GM21576 (cell line): ENCODE data around the gene SLC27A1.
"Not testable (repeated sequence)": the region's sequence is repeated elsewhere in the genome, so short reads cannot be mapped to it uniquely, and the experiment has no call there.

Source experiments
- ATAC-seq: cut with Tn5 transposase; IDR thresholded peaks from one replicate; pipeline ENCODE4 v1.9.1; 2021; ENCODE audit warnings: mild to moderate bottlenecking, moderate library complexity; ENCODE audit not compliant: unreplicated experiment

SLC27A1 gene

DNA sequence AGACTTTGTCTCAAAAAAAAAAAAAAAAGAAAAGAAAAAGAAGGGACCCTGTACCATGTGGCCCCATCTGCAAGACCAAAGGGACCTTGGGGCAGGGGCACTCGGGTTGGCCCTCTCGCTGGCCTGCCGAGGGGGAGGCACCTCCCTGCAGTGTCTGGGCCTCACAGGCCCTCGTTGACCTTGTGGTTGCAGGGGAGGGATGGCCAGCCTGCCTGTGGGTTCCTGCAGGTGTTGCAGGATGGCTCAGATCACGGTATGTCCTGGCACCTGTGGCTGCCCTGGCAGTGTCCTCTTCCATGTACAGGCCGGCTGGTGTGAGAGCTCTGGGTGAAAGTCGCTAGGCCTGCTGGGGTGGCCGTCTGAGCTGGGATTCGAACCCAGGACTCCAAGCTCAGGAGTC lies 36.4 kb downstream of the SLC27A1 start:
- ATAC-seq: no peak

DNA sequence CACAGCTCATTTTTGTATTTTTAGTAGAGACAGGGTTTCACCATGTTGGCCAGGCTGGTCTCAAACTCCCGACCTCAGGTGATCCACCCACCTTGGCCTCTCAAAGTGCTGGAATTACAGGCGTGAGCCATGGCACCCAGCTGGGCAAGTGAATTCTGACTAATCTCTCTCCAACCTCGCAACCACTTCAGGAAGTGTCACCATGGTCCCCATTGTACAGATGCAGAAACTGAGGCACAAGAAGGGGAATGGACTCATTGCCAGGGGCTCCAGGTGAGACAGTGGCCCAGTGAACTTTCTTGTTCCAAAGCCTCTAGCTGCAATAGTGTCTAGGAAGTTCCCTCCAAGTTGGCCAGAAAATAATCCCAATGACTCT lies 38.2 kb downstream of the SLC27A1 start:
- not testable (repeated sequence) for ATAC-seq

DNA sequence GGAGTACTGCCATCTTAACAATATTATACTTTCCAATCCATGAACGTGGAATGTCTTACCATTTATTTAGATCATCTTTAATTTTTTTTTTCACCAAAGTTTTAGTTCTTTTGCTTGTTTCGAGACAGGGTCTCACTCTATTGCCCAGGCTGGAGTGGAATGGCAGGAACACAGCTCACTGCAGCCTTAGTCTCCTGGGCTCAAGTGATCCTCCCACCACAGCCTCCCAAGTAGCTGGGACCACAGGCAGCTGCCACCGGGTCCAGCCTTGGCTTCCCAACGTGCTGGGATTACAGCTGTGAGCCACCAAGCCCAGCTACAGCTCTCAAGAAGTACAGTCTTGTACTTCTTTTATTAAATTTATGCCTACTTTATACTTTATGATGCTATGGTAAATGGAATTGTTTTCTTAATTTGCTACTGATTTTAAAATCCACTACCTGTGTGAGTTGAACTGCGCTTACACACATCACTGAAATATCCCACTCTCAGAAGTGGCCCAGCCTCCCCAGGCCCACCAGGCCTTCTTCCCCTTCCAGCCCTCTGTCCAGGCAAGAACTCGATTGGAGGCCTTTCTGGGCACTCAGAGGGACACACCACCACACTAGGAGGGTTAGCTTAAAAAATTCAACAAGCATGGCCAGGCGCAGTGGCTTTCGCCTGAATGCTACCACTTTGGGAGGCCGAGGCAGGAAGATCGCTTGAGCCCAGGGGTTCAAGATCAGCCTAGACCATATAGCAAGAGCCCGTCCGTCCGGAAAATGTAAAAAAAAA lies 40.1 kb downstream of the SLC27A1 start:
- ATAC-seq: no peak

DNA sequence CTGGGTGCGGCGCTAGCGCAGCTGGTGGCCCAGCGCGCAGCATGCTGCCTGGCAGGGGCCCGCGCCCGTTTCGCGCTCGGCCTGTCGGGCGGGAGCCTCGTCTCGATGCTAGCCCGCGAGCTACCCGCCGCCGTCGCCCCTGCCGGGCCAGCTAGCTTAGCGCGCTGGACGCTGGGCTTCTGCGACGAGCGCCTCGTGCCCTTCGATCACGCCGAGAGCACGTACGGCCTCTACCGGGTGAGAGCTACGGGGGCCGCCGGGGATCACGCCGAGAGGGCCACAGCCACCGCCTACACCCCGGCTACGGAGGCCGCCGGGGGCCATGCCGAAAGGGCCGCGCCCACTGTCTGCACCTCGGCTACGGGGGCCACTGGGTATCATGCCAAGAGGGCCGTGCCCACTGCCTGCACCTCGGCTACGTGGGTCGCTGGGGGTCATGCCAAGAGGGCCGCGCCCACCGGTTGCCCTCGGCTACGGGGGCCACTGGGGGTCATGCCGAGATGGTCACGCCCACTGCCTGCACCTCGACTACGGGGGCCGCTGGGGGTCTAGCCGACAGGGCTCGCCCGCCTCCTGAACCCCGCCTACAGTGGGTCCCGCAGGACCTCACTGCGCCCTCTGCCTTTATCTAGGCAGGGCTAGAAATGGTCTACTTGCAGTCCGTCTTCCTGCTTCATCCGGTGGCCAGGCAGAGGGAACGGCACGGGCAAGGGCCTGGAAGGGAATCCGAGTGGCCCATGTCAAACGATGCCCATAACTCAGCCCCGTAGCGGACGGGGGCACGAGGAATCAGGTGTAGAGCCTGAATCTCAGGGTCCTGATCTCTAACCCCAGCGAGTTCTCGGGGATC lies 41.6 kb downstream of the SLC27A1 start:
- ATAC-seq: peak; percentile 62

DNA sequence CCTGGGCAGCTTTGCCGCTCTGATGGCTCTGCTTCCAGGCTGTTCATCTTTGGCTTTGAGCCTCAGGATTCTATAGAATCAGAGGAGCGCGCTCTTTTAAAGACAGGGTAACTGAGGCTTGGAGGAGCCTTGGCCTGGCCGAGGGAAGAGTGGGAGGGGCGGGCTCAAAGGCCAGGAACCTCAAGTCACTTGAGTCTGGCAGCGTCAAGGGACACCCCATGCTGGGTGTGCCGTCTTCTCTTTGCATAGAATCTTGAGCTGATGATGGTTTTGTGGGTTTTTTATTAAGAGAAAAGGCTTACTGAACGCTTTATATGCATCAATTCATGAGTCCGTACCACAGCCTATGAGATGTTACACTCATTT lies 42.2 kb downstream of the SLC27A1 start:
- no peak for ATAC-seq

DNA sequence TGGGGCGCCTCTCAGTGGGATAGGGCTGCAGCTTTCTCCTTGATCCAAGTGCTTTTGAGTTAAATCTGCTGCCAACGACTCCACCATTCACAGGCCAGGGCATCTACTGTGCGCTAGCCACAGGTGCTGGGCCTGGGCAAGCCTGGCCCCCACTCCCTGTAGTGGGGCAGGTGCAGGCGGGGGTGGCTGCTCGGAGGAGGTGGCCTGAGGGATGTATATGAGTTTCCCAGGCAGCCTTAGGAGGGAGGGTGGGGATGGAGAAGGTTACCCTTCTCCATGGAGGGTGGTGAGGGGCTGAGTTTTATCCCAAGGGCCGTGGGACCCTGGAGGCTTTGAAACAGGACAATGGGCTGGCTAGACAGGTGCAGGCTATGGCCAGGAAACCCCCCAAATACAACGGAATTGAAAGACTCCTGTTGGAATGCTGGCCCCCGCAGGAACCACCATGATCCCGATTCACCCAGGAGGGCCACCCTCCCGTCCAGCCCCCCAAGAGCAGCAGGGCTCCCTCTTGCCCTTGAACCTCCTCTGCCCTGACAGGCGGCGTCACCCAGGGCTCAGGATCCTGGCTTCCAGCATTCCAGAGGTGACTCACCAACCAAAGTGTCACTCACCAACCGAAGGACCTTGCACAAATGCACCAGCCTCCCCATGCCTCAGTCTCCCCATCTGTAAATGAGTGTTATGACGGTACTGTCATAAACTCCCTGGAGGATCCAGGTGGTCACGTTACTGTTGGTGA lies 45.3 kb downstream of the SLC27A1 start:
- ATAC-seq: no peak

DNA sequence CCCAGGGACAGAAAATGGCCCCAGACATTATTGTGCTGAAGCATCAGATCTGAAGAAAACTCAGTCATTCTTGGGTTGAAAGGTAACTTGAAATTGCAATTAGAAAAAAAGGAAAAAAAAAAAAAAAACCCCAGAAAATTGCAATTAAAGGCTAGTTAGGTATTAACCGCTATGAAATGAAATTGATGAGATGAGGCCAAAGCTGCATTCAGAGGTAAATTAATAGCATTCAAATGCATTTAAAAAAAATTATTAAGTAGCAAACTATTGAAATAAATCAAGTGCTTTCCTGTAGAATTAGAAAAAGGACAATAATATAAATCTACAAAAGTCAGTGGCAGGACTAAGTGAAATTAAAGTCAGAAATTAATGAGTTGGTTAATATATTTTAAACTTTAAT lies 47.6 kb downstream of the SLC27A1 start:
- no peak for ATAC-seq

DNA sequence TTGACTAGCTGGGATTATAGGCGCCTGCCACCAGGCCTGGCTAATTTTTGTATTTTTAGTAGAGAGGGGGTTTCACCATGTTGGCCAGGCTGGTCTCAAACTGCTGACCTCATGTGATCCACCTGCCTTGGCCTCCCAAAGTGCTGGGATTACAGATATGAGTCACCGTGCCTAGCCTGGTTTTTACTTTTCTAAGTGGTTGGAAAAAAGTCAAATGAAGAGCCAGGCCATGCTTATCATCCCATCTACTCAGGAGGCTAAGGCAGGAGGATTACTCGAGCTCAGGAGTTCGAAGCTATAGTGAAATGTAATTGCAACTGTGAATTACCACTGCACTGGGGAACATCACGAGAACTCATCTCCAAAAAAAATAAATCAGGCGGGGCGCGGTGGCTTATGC lies 48.3 kb downstream of the SLC27A1 start:
- ATAC-seq: not testable (repeated sequence)

DNA sequence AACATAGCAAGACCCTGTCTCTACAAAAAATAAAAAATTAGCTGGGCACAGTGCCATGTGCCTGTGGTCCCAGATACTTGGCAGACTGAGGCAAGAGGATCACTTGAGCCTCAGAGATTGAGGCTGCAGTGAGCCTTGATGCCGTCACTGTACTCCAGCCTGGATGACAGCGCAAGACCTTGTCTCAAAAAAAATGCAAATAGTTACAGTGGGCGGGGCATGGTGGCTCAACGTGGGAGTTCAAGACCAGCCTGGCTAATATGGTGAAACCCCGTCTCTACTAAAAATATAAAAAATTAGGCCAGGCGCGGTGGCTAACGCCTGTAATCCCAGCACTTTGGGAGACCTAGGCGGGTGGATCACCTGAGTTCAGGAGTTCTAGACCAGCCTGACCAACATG lies 49.6 kb downstream of the SLC27A1 start:
- no peak for ATAC-seq

DNA sequence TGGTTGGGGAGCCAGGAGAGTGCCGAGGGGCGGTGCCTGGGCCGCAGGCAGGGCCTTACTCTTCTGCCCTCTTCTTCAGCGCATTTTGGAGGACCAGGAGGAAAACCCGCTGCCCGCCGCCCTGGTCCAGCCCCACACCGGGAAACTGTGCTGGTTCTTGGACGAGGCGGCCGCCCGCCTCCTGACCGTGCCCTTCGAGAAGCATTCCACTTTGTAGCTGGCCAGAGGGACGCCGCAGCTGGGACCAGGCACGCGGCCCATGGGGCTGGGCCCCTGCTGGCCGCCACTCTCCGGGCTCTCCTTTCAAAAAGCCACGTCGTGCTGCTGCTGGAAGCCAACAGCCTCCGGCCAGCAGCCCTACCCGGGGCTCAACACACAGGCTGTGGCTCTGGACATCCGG lies 50.5 kb downstream of the SLC27A1 start:
- no peak for ATAC-seq

DNA sequence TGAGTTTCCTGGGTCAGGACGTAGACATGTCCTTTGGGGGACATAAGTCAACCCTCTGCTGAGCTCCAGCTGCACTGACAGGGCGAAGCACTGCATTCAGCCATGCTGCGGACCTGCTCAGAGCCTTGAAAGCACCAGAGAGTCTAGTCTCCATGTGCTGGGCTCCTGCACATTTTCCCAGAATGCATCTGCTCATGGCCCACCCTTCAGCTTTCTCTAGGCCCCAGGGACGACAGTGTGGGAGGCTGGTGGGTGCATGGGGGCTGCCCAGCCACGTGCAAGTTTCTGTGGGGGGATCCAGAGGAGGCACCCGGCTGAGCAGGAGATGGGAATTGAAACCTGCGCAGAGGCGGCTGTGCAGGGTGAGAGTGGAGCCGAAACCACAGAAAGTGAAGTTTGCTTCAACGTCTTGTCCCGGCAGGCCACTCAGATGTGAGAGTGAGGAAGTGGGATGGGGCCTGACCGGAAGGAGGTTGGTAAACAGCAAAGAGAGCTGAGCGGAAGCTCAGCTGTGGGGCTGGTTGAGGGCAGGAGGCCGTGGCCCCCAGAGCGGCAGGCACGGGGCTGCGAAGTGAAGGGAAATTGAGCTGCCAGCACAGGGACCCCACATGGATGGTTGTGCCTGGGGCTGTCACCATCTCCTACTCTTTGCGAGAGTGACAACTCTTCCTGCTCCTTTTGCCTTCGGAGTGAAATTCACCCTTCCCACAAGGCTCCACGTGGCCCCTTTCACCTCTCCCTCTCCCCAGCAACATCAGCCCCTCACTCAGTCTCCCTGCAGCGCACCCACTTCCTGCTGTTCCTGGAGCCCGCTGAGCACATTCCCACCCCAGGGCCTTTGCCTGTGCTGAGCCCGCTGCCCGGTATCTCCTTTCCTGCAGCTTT lies 52.9 kb downstream of the SLC27A1 start:
- peak; percentile 68 for ATAC-seq

DNA sequence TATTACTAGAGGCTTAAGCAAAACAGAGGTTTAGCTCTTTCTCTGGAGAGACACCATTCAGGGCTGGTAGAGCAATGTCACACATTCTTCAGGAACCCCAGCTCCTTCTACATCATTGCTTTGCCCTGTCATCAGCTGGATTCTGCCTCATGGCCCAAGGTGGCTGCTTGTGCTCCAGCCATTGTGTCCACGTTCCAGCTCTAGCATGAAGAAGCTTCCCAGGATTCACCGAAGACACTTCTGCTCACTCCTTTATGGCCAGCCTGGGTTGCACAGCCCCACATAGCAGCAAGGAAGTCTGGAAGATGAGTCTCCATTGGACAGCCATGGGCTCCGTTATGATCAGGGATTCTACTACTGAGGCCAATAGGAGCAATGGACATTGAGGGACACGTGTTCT lies 54.3 kb downstream of the SLC27A1 start:
- no peak for ATAC-seq

DNA sequence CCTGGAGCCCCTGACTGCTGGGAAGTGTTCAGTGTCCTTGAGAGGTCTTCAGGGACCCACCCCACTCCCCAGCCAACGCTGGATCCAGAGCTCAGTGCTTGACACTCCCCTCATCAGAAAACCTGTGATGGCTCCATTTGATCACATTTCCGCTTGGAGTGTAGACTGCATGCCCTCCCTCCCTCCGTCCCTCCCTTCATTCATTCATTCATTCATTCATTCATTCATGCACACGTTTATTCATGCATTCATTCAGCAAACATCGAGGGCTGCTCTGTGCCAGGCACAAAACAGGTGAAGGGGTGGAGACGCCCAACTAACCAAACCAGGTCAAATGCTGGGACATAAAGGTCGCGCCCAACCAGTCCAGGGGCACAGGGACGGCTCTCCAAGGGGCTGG lies 54.8 kb downstream of the SLC27A1 start:
- ATAC-seq: no peak

DNA sequence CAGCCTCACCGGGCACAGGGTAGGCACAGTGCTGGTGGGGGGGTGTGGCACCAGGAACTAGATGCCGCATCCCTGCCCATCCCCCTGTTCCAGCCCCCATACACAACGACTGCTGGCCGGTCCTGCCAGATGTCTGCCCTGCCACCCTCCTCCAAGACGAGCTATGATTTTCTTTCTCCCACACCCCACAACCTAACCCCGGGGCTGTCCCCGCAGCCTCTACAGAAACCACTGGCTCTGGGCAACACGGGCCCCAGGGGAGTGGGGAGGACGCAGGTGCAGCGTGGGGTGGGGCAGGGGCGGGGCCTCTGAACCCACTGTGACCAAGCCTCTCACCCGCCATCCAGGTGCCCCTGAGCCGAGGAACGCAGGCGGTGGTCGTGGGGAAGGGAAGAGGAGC lies 56.6 kb downstream of the SLC27A1 start:
- peak; percentile 42 for ATAC-seq

DNA sequence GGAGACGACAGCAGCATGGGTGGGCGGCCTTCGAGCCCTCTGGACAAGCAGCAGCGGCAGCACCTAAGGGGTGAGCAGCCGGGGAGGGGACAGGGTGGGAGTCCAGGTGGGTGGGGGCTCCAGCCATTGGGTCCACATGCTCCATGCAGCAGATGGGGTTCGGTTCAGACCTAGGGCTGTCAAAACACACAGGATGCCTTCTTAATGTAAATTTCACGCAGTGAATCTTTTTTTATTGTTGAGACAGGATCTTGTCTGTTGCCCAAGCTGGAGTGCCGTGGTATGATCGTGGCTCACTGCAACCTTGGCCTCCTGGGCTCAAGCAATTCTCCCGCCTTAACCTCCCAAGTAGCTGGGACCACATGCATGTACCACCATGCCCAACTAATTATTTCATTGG lies 57.0 kb downstream of the SLC27A1 start:
- ATAC-seq: no peak

DNA sequence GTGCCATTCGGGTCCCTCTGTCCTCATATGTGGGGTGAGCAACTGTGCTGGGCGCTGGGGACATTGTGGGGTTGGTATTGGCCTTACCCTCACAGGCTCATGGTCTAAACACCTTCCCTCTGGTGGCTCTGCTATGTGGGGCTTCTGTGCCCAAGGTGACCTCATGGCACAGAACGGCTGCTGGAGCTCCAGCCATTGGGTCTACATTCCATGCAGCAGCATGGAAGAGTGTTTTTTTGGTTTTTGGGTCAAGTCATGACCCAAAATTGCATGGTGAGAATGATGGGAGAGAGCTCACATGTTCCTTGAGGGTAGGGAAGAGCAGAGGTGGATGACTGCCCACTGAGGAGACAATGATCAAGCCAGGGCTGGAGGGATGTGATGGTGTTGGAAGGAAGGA lies 58.3 kb downstream of the SLC27A1 start:
- ATAC-seq: no peak

DNA sequence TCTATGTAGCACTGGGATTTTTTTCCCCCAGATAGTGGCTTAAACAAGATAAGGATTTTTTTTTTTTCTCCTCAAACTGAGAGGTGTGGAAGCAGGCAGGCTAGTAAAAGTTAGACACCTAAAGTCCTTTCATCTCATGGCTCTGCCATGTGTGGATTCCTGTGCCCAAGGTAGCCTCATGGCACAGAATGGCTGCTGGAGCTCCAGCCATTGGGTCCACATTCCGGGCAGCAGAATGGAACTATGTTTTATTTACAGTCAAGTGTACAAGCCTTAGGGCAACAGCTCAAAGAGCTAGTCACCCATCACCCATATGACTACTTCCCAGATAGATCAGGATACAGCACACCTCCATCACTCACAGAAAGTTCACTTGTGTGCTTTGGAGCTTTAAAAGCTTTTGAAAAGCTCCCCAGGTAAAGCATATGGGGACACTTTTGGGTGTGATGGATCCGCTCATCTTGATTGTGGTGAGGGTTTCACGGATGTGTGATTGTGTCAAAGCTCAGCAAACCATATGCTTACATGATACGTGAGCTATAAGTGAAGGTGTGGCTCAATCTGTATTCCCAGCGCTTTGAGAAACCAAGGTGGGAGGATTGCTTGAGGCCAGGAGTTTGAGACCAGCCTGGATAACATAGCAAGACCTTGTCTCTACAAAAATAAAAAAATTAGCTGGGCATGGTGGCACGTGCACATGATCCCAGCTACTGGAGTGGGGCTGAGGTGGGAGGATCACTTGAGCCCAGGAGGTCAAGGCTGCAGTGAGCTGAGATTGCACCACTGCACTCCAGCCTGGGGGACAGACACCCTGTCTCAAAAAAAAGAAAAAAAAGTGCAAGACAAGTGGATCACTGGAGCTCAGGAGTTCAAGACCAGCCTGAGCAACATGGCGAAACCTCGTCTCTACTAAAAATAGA lies 59.2 kb downstream of the SLC27A1 start:
- no peak for ATAC-seq

DNA sequence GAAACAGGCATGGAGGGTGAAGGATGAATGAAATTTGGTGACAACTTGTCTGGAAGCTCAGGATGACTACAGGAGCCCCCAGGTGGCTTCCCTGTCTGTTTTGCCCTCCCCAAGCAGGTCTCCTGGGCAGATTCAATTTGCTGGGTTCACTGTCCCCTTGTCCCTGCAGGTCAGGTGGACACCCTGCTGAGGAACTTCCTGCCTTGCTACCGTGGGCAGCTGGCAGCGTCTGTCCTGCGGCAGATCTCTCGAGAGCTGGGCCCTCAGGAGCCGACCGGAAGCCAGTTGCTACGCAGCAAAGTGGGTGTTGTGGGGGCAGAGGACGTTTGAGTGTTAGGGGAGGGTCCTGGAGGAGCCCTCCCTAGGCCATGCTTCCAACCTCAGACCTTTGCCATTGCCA lies 60.3 kb downstream of the SLC27A1 start:
- no peak for ATAC-seq

DNA sequence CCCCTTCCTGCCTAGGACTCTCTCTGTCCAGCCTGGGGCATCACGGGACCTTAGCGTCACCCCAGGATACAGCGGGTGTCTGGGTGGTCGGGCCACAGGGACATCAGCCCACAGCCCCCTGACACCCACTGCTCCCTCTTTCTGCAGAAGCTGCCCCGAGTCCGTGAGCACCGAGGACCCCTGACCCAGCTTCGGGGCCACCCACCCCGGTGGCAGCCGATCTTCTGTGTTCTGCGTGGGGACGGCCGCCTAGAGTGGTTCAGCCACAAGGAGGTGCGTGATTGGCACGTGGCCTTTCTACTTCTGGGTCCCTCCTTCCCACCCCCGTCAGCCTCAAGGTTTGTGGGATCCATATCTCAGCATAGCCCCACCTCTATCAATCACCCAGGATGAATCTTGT lies 61.8 kb downstream of the SLC27A1 start:
- ATAC-seq: no peak

DNA sequence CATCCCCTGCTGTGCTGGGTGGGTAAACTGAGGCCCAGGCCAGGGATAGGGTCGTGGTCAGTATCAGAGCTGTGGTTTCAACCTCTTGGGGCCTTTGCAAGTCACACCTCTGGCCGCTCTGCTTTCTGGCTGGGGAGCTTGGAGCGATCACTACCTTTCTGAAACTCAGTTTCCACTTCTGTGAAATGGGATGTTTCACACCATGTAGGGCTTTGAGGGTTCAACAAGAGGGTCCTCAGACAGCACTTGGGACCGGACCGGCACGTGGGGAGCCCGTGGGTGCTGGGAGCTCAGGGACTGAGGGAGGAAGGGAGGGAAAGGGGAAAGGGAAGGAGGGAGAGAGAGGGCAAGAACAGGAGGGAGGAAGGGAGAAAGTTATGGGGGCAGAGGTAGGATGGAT lies 62.2 kb downstream of the SLC27A1 start:
- no peak for ATAC-seq
